HCT116 (cell line): ENCODE measurements around the gene ITPKB. TPM values are rescaled to one million over a fixed set of nuclear protein-coding genes. Genes with fewer than 3 reads are reported as not detected.

Experiments
- ATAC-seq: fragments of 200-7000 bp; cut with Tn5 transposase; 2 replicates; pipeline ENCODE4 v1.9.1; 2020; ENCODE audit warnings: mild to moderate bottlenecking, moderate library complexity
- BruUV-seq: library from RNA; stranded (reverse); fragments of 400-500 nt; replicated peaks from 2 replicates; lab custom pipeline; 2021; lab: Mats Ljungman, UMichigan
- CTCF ChIA-PET: fragments of 300-600 bp; sonication (Branson Sonifier 250); formaldehyde crosslinking; loops from one replicate; lab custom pipeline; 2021; ENCODE audit warnings: antibody characterized with exemption; lab: Charles Lee
- POLR2A ChIA-PET: fragments of 300-600, 350-600 bp; sonication (Branson Sonifier 250); formaldehyde crosslinking; loops from one replicate; lab custom pipeline; 2021; ENCODE audit warnings: antibody characterized with exemption; lab: Charles Lee
- RAD21 ChIA-PET, 2 experiments: fragments of 300-600 bp; sonication (Branson Sonifier 250); formaldehyde crosslinking; loops; one replicate each; lab custom pipeline; 2023; ENCODE audit warnings: low total read pairs in 2 of 2; ENCODE audit not compliant: uncharacterized antibody in 2 of 2, unreplicated experiment in 2 of 2, low non-redundant PET in 1 of 2; lab: Charles Lee
- DNase-seq: peaks from one replicate; pipeline ENCODE4 v3.0.0-alpha.2; 2010; ENCODE audit warnings: low read depth, low spot score
- H2AFZ ChIP-seq: fragments of 200-600 bp; shearing (Covaris generic), sonication (generic); 2 replicates; pipeline ENCODE4 v1.6.1; 2017; ENCODE audit warnings: low read depth, mixed run types, mixed read lengths, antibody characterized with exemption, low read length; ENCODE audit not compliant: poor library complexity, severe bottlenecking
- H3K27ac ChIP-seq: 2 replicates; pipeline ENCODE4 v1.5.1; 2012; ENCODE audit warnings: low read depth, low read length
- H3K27me3 ChIP-seq: fragments of 200-600 bp; sonication (generic); 2 replicates; pipeline ENCODE4 v1.6.1; 2016; ENCODE audit warnings: mixed run types, low read length, mixed read lengths; ENCODE audit not compliant: insufficient read depth
- H3K36me3 ChIP-seq, 2 experiments: fragments of 200-500 bp in 1 of 2; fragments of 200-600 bp in 1 of 2; sonication (Bioruptor generic) in 1 of 2; sonication (generic) in 1 of 2; 2 replicates each; pipeline versions ENCODE4 v1.5.1 to v1.6.1; 2014 to 2016; ENCODE audit warnings: low read length in 2 of 2, inconsistent platforms in 1 of 2, mixed read lengths in 1 of 2, mixed run types in 1 of 2; ENCODE audit not compliant: insufficient read depth in 2 of 2, control insufficient read depth in 1 of 2
- H3K4me1 ChIP-seq, 2 experiments: fragments of 200-600 bp in 1 of 2; sonication (generic) in 1 of 2; 2 replicates each; pipeline versions ENCODE4 v1.5.1 to v1.6.1; 2012 to 2017; ENCODE audit warnings: low read length in 2 of 2, inconsistent platforms in 1 of 2, mild to moderate bottlenecking in 1 of 2, mixed read lengths in 1 of 2, mixed run types in 1 of 2, moderate library complexity in 1 of 2; ENCODE audit not compliant: insufficient read depth in 2 of 2, control insufficient read depth in 1 of 2
- H3K4me2 ChIP-seq: fragments of 200-600 bp; sonication (generic); 2 replicates; pipeline ENCODE4 v1.6.1; 2017; ENCODE audit warnings: mixed run types, low read length, mixed read lengths
- H3K4me3 ChIP-seq, 2 experiments: fragments of 200-600 bp in 1 of 2; sonication (generic) in 1 of 2; replicated peaks in 1 of 2; 2 replicates each; pipeline ENCODE4 v1.5.1; 2011 to 2016; ENCODE audit warnings: low read length in 2 of 2, control low read depth in 1 of 2, low read depth in 1 of 2, mild to moderate bottlenecking in 1 of 2, mixed read lengths in 1 of 2, mixed run types in 1 of 2
- H3K79me2 ChIP-seq: fragments of 200-600 bp; sonication (generic); 2 replicates; pipeline ENCODE4 v1.6.1; 2017; ENCODE audit warnings: mild to moderate bottlenecking, mixed run types, low read length, moderate library complexity, mixed read lengths; ENCODE audit not compliant: insufficient read depth
- H3K9ac ChIP-seq: fragments of 200-600 bp; sonication (generic); 2 replicates; pipeline ENCODE4 v1.6.1; 2016; ENCODE audit warnings: low read length, mixed read lengths
- H3K9me2 ChIP-seq: fragments of 200-600 bp; sonication (generic), shearing (Covaris generic); 2 replicates; pipeline ENCODE4 v1.6.1; 2017; ENCODE audit warnings: mixed run types, mild to moderate bottlenecking, moderate library complexity; ENCODE audit not compliant: insufficient read depth
- H3K9me3 ChIP-seq, 2 experiments: fragments of 200-500 bp in 1 of 2; fragments of 200-600 bp in 1 of 2; sonication (Bioruptor generic) in 1 of 2; sonication (generic) in 1 of 2; 2 replicates each; pipeline ENCODE4 v1.6.1; 2014 to 2017; ENCODE audit warnings: low read length in 2 of 2, mixed read lengths in 2 of 2, inconsistent platforms in 1 of 2, low read depth in 1 of 2, mild to moderate bottlenecking in 1 of 2, mixed run types in 1 of 2, moderate library complexity in 1 of 2; ENCODE audit not compliant: control insufficient read depth in 1 of 2, insufficient read depth in 1 of 2
- H4K20me1 ChIP-seq: fragments of 200-600 bp; sonication (generic), shearing (Covaris generic); 2 replicates; pipeline ENCODE4 v1.6.1; 2017; ENCODE audit warnings: mixed run types, mild to moderate bottlenecking, moderate library complexity; ENCODE audit not compliant: insufficient read depth
- ATF3 ChIP-seq: IDR thresholded peaks from 2 replicates; pipeline ENCODE4 v1.6.1; 2012
- CBX3 ChIP-seq: IDR thresholded peaks from 2 replicates; pipeline ENCODE4 v1.6.1; 2012; ENCODE audit warnings: low read depth
- CEBPB ChIP-seq: IDR thresholded peaks from 2 replicates; pipeline ENCODE4 v1.6.1; 2012; ENCODE audit warnings: low read depth
- CTCF ChIP-seq, 3 experiments: fragments of 200-600 bp in 1 of 3; sonication (generic) in 1 of 3; IDR thresholded peaks in 2 of 3; conservative IDR thresholded peaks in 1 of 3; 2 replicates each; pipeline ENCODE4 v1.5.1; 2012 to 2017; ENCODE audit warnings: low read depth in 2 of 3, low read length in 2 of 3, antibody characterized with exemption in 1 of 3, borderline replicate concordance in 1 of 3, control low read depth in 1 of 3, mild to moderate bottlenecking in 1 of 3, mixed read lengths in 1 of 3, mixed run types in 1 of 3, moderate library complexity in 1 of 3; ENCODE audit not compliant: insufficient read depth in 1 of 3
- EGR1 ChIP-seq: IDR thresholded peaks from 2 replicates; pipeline ENCODE4 v1.6.1; 2012; ENCODE audit warnings: low read depth
- EZH2phosphoT487 ChIP-seq: fragments of 200-600 bp; IDR thresholded peaks from 2 replicates; pipeline ENCODE4 v1.6.1; 2018; ENCODE audit warnings: antibody characterized with exemption, borderline replicate concordance
- JUND ChIP-seq: IDR thresholded peaks from 2 replicates; pipeline ENCODE4 v1.6.1; 2012
- POLR2A ChIP-seq: IDR thresholded peaks from 2 replicates; pipeline ENCODE4 v1.7.0; 2011; ENCODE audit warnings: borderline replicate concordance; ENCODE audit not compliant: insufficient read depth, insufficient read length; ENCODE audit errors: extremely low read depth
- POLR2AphosphoS5 ChIP-seq: IDR thresholded peaks from 2 replicates; pipeline ENCODE4 v1.6.1; 2011; ENCODE audit warnings: mild to moderate bottlenecking, low read depth, low read length, moderate library complexity
- SIN3A ChIP-seq: IDR thresholded peaks from 2 replicates; pipeline ENCODE4 v1.6.1; 2012; ENCODE audit warnings: low read depth
- SRF ChIP-seq: IDR thresholded peaks from 2 replicates; pipeline ENCODE4 v1.6.1; 2012; ENCODE audit warnings: low read depth
- TCF7L2 ChIP-seq: IDR thresholded peaks from 2 replicates; pipeline ENCODE4 v1.7.0; 2011; ENCODE audit warnings: borderline replicate concordance, inconsistent platforms; ENCODE audit not compliant: insufficient read depth, insufficient read length; ENCODE audit errors: extremely low read depth
- YY1 ChIP-seq: IDR thresholded peaks from 2 replicates; pipeline ENCODE4 v1.6.1; 2011; ENCODE audit warnings: low read length, low read depth, moderate library complexity, mild to moderate bottlenecking; ENCODE audit not compliant: insufficient replicate concordance; ENCODE audit errors: extremely low read depth
- ZFX ChIP-seq: fragments of 450-650 bp; IDR thresholded peaks from 2 replicates; pipeline ENCODE4 v1.6.1; 2017
- intact Hi-C: fragments of 100-400 bp; cut with micrococcal nuclease; formaldehyde crosslinking; loops from 2 replicates; pipeline ENCODE4 v1.10.0; 2022
- total RNA-seq: library from RNA; stranded (reverse); gene quantifications from one replicate; pipeline ENCODE4 v1.2.1, GENCODE V29; 2021; ENCODE audit not compliant: unreplicated experiment
- TF ChIP-seq, protein P1 (sequence below): IDR thresholded peaks from 2 replicates; pipeline ENCODE4 v1.6.1; 2012
- TF ChIP-seq, protein P2 (sequence below): IDR thresholded peaks from 2 replicates; pipeline ENCODE4 v1.6.1; 2012; ENCODE audit warnings: low read depth

Gene ITPKB
- total RNA-seq, 1 experiment from 2014 or later = 4.4 TPM

DNA sequence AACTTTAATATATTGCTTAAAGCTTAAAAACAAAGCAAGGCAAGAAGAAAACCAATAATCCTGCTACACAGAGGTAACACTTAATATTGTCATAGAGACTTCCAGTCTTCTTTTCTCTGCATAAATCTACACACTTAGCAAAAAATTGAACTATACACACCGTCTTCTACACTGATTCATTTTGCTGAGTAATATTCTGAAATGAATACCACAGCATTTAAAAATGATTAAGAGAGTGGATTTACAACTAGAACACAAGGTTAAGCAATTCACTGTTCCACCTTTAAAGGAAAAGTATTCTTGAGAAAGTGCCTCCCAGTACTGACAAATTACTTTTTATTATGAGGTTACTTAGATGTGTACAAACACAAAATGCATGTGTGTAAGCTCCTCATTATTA is 22.2 kb upstream of the ITPKB start:
- H3K4me3 ChIP-seq = no peak overlapping the region
- H3K9me2 ChIP-seq = no peaks in the 10 kb centered on the region
- DNase-seq (no peak), ATAC-seq (no peak)
- no peaks in the 10 kb centered on the region for H3K36me3 ChIP-seq
- no TSS peak for BruUV-seq
- no peaks in the 10 kb centered on the region for H4K20me1 ChIP-seq
- no peak overlapping the region for H3K9ac ChIP-seq
- no peak overlapping the region for H3K4me2 ChIP-seq
- ChIA-PET POLR2A (no interaction called here), CTCF (no interaction called here), RAD21 (no interaction called here)
- H2AFZ ChIP-seq = no peak overlapping the region
- H3K9me3 ChIP-seq = no peaks in the 10 kb centered on the region
- no peak overlapping the region for H3K27ac ChIP-seq
- intact Hi-C loops = no loop called here
- no peaks in the 10 kb centered on the region for H3K79me2 ChIP-seq
- H3K4me1 ChIP-seq = peaks cover 0 to 3% of the 10 kb centered on the region in 2 experiments; a peak in 1 of 4 replicates
- no peaks in the 10 kb centered on the region for H3K27me3 ChIP-seq
- no peak for TF ChIP-seq EZH2phosphoT487
- no peak for TF ChIP-seq JUND
- TF ChIP-seq POLR2AphosphoS5 = no peak
- TF ChIP-seq CTCF (IDR thresholded peaks at IDR 0.05 in 2 of 3, conservative IDR thresholded peaks at IDR 0.05 in 1 of 3; ENCODE audit: borderline replicate concordance in 1 of 3, insufficient read depth in 1 of 3, low read depth in 2 of 3, low read length in 2 of 3) = no peak
- TF ChIP-seq SIN3A = no peak
- no peak for TF ChIP-seq SRF
- TF ChIP-seq, protein P1, sequence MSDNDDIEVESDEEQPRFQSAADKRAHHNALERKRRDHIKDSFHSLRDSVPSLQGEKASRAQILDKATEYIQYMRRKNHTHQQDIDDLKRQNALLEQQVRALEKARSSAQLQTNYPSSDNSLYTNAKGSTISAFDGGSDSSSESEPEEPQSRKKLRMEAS = no peak
- no peak for TF ChIP-seq ZFX
- no peak for TF ChIP-seq POLR2A
- no peak for TF ChIP-seq TCF7L2
- no peak for TF ChIP-seq YY1
- TF ChIP-seq CBX3 = no peak
- no peak for TF ChIP-seq EGR1
- no peak for TF ChIP-seq ATF3
- TF ChIP-seq CEBPB = no peak
- TF ChIP-seq, protein P2, sequence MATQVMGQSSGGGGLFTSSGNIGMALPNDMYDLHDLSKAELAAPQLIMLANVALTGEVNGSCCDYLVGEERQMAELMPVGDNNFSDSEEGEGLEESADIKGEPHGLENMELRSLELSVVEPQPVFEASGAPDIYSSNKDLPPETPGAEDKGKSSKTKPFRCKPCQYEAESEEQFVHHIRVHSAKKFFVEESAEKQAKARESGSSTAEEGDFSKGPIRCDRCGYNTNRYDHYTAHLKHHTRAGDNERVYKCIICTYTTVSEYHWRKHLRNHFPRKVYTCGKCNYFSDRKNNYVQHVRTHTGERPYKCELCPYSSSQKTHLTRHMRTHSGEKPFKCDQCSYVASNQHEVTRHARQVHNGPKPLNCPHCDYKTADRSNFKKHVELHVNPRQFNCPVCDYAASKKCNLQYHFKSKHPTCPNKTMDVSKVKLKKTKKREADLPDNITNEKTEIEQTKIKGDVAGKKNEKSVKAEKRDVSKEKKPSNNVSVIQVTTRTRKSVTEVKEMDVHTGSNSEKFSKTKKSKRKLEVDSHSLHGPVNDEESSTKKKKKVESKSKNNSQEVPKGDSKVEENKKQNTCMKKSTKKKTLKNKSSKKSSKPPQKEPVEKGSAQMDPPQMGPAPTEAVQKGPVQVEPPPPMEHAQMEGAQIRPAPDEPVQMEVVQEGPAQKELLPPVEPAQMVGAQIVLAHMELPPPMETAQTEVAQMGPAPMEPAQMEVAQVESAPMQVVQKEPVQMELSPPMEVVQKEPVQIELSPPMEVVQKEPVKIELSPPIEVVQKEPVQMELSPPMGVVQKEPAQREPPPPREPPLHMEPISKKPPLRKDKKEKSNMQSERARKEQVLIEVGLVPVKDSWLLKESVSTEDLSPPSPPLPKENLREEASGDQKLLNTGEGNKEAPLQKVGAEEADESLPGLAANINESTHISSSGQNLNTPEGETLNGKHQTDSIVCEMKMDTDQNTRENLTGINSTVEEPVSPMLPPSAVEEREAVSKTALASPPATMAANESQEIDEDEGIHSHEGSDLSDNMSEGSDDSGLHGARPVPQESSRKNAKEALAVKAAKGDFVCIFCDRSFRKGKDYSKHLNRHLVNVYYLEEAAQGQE = no peak
- TF ChIP-seq, all 23 proteins: peak for 0
